BJ (cell line): ENCODE measurements around the gene PSKH1. TPM values are rescaled to one million over a fixed set of nuclear protein-coding genes. Genes with fewer than 3 reads are reported as not detected.
A peak's percentile ranks its signal among the peaks of the same experiment; 100 is the strongest.

Experiments
- CTCF ChIA-PET: fragments of 350-600 bp; formaldehyde crosslinking; extraction: SDS; loops from one replicate; lab custom pipeline; 2021; ENCODE audit warnings: antibody characterized with exemption, inconsistent platforms; lab: Yijun Ruan, JAX
- POLR2A ChIA-PET: fragments of 300-600 bp; sonication (Branson Sonifier 250); formaldehyde crosslinking; extraction: SDS; loops from one replicate; lab custom pipeline; 2021; ENCODE audit warnings: antibody characterized with exemption; lab: Charles Lee
- DNase-seq: peaks from one replicate; pipeline ENCODE4 v3.0.0-alpha.2; 2011; ENCODE audit warnings: low read depth
- H3K27me3 ChIP-seq: 2 replicates; pipeline ENCODE4 v1.6.0; 2011; ENCODE audit warnings: low read length; ENCODE audit not compliant: control insufficient read depth, insufficient read depth
- H3K36me3 ChIP-seq: 2 replicates; pipeline ENCODE4 v1.5.1; 2011; ENCODE audit warnings: low read length; ENCODE audit not compliant: control insufficient read depth, insufficient read depth
- H3K4me3 ChIP-seq: 2 replicates; pipeline ENCODE4 v1.5.1; 2011; ENCODE audit warnings: low read depth, mild to moderate bottlenecking, control low read depth, low read length
- polyA plus RNA-seq: library from polyadenylated mRNA; depleted of rRNA; stranded (reverse); fragments of >200 nt; gene quantifications from 2 replicates; pipeline ENCODE4 v1.2.3, GENCODE V29; 2011
- TF ChIP-seq, protein P1 (sequence below): IDR thresholded peaks from 2 replicates; pipeline ENCODE4 v1.5.1; 2011; ENCODE audit warnings: low read depth, mild to moderate bottlenecking, control low read depth, inconsistent platforms, low read length, moderate library complexity; ENCODE audit not compliant: insufficient read depth

PSKH1 gene
- polyA plus RNA-seq, 1 experiment = 45.5 TPM

DNA sequence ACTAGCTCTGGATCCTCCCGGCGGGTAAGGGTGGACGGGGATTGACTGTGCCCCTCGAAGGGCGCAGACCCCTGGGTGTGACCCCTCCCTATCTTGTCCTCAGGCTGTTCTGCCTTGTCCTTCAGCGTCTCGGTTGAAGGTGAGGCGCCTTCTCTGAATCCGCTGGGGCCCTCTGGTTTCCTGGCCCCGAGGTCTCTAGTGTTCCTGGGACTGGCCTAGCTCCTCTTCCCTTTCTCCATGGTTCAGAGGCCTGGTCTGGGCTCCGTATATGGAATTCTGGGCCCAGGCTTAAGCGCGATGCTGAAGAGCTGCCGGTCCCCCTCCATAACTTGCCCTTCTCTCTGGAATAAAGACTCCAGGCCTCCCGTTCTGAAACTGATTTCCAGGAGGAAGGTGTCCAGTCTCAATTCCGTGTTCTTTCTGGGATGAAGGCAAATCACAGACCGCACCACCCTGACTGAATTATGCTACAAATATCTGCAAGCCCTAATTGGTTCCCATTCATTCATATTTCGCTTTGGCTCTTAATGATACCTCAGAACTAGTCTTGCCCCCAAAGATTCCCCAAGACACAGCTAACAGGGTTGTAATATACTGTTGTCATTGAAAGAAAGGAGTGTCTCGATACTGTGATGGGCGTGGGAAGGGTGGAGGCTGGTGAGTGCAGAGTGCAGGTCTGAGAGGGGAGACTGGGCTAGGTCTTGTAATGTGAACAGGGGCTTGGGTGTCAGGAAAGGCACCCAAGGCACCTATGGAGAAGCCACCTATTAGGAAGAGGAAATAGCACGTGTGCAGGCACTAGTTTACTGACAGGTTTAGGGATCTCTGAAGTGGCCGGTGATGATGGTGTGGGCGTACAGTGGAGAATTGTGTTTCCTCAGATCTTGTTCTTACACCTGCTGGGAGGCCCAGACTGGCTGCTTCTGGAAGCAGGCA is 19.4 kb upstream of the PSKH1 start:
- H3K4me3 ChIP-seq = peak overlapping the region; percentile 78
- TF ChIP-seq, protein P1, sequence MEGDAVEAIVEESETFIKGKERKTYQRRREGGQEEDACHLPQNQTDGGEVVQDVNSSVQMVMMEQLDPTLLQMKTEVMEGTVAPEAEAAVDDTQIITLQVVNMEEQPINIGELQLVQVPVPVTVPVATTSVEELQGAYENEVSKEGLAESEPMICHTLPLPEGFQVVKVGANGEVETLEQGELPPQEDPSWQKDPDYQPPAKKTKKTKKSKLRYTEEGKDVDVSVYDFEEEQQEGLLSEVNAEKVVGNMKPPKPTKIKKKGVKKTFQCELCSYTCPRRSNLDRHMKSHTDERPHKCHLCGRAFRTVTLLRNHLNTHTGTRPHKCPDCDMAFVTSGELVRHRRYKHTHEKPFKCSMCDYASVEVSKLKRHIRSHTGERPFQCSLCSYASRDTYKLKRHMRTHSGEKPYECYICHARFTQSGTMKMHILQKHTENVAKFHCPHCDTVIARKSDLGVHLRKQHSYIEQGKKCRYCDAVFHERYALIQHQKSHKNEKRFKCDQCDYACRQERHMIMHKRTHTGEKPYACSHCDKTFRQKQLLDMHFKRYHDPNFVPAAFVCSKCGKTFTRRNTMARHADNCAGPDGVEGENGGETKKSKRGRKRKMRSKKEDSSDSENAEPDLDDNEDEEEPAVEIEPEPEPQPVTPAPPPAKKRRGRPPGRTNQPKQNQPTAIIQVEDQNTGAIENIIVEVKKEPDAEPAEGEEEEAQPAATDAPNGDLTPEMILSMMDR = no peak
- ChIA-PET CTCF (interaction anchor here (0.6 to 3.8 kb wide), 6 partner anchors 9 to 201 kb away, joined by 3 to 41 read pairs (median 4); partner anchors contain the start of gene NRN1L), POLR2A (interaction anchor here (0.5 kb wide), 1 partner anchor 20 kb away, joined by 5 read pairs; the partner anchor contains the start of gene PSKH1)
- peaks cover 37% of the 10 kb centered on the region for H3K36me3 ChIP-seq
- no peaks in the 10 kb centered on the region for H3K27me3 ChIP-seq
- no peak for DNase-seq

DNA sequence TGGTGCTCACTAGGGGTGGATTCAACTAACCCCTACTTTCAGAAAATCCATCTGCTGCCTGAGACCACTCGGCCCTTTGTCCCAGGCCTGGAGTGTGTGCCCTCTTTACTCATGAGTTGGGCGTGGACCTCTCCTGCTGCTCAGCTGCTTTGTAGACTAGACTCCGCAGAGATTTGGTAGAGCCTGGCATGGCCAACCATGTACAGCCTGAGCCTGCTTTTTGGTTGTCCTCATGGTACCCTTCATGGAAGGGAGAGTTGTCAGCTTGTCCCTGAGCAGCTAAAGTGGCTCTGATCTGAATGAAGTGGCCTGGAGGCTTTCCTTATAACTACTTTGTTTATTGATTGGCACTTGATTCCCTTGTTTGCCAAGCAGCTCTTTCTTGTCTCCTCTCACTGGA is 18.7 kb upstream of the PSKH1 start:
- no peak for DNase-seq
- Histone ChIP-seq H3K36me3 (peaks cover 42% of the 10 kb centered on the region), H3K4me3 (peak overlapping the region; percentile 78), H3K27me3 (no peaks in the 10 kb centered on the region)
- TF ChIP-seq, protein P1 = no peak
- ChIA-PET POLR2A (no interaction called here), CTCF (interaction anchor here (1.2 to 3.8 kb wide), 3 partner anchors 10 to 202 kb away, joined by 3 to 41 read pairs (median 3); partner anchors contain the start of gene NRN1L)

DNA sequence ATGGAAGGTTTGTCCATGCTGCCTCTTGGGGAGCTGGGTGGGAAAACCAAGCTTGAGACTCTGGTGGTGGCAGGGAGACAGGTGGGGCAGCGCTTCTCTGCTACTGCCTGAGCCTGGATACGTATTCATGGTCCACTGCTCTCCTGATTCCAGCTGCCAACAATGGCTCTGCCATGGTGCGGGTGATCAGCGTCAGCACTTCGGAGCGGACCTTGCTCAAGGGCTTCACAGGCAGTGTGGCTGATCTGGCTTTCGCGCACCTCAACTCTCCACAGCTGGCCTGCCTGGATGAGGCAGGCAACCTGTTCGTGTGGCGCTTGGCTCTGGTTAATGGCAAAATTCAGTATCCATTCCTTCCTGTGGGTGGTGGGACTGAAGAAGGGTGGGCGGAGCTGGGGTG is 16.0 kb upstream of the PSKH1 start:
- TF ChIP-seq, protein P1 = no peak
- H3K27me3 ChIP-seq = no peaks in the 10 kb centered on the region
- ChIA-PET CTCF (interaction anchor here (1.6 kb wide), 1 partner anchor 11 kb away, joined by 4 read pairs; no protein-coding TSS in a partner anchor), POLR2A (no interaction called here)
- H3K4me3 ChIP-seq = no peak overlapping the region
- DNase-seq = no peak
- H3K36me3 ChIP-seq = peaks cover 59% of the 10 kb centered on the region

DNA sequence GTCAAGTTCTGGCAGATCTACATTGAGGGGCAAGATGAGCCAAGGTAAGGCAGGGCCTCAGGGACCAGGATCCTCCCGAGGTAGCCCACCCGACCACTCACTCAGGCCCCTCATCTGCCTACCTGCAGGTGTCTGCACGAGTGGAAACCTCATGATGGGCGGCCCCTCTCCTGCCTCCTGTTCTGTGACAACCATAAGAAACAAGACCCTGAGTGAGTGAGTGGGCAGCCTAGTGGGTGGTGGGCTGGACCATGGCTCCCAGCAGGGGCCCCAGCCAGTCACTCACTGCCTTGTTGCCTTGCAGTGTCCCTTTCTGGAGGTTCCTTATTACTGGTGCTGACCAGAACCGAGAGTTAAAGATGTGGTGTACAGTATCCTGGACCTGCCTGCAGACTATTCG is 14.8 kb upstream of the PSKH1 start:
- TF ChIP-seq, protein P1 = no peak
- ChIA-PET POLR2A (no interaction called here), CTCF (interaction anchor here (0.6 to 1.2 kb wide), 2 partner anchors 51 to 56 kb away, joined by 3 to 4 read pairs; no protein-coding TSS in a partner anchor)
- Histone ChIP-seq H3K27me3 (no peaks in the 10 kb centered on the region), H3K4me3 (no peak overlapping the region), H3K36me3 (peaks cover 69% of the 10 kb centered on the region)
- DNase-seq = no peak

DNA sequence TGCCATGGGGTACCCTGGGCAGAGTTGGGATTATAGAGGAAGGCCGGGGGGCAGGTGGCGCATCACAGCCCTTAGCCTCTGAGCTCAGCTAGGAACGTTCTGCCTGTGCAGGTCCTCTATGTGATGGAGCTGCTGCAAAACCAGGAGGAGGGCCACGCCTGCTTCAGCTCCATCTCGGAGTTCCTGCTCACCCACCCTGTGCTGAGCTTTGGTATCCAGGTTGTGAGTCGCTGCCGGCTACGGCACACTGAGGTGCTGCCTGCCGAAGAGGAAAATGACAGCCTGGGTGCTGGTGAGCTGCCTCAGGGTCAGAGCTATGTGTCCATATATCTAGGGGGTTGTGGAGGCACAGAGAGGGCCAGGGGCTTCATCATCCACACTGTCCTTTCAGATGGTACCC is 14.2 kb upstream of the PSKH1 start:
- TF ChIP-seq, protein P1 = no peak
- POLR2A ChIA-PET = no interaction called here
- CTCF ChIA-PET = interaction anchor here (1.2 to 1.4 kb wide), 2 partner anchors 50 to 62 kb away, joined by 3 to 6 read pairs; no protein-coding TSS in a partner anchor
- no peak for DNase-seq
- Histone ChIP-seq H3K36me3 (peaks cover 74% of the 10 kb centered on the region), H3K4me3 (no peak overlapping the region), H3K27me3 (no peaks in the 10 kb centered on the region)
